Fibroblast of villous mesenchyme (primary cell): ENCODE measurements around the gene BTG2. TPM values are rescaled to one million over a fixed set of nuclear protein-coding genes. Genes with fewer than 3 reads are reported as not detected.
"Not testable (repeated sequence)": the region's sequence is repeated elsewhere in the genome, so short reads cannot be mapped to it uniquely, and the experiment has no call there.

Source experiments
- DNase-seq: peaks from one replicate; pipeline ENCODE4 v3.0.0-alpha.2; 2010; ENCODE audit warnings: low read depth
- H3K4me3 ChIP-seq: 2 replicates; pipeline ENCODE4 v1.5.1; 2011; ENCODE audit warnings: low read depth, mild to moderate bottlenecking, low read length
- CTCF ChIP-seq: IDR thresholded peaks from 2 replicates; pipeline ENCODE4 v1.5.1; 2012; ENCODE audit warnings: low read depth, mild to moderate bottlenecking, low read length; ENCODE audit not compliant: insufficient read depth
- total RNA-seq: library from RNA; depleted of rRNA; stranded (reverse); fragments of >200 nt; gene quantifications from 2 replicates; pipeline ENCODE4 v1.2.3, GENCODE V29; 2012

BTG2 gene
- 6.4 and 13.8 TPM in 2 replicates for total RNA-seq

- H3K4me3 ChIP-seq: peak within 1 kb of the TSS; percentile 91
- DNase-seq: peak; percentile 90
- TF ChIP-seq CTCF: no peak
These were observed at the start of gene BTG2 for GRCh38 chr1:203304919-203305808. TSS of gene BTG2 (plus strand) at chr1:203305519. CDS start at chr1:203305607, 88 bp downstream.

- not testable (repeated sequence) for H3K4me3 ChIP-seq, DNase-seq
These were observed 48.7 kb upstream of the BTG2 start for GRCh38 chr1:203256636-203257035.

- TF ChIP-seq CTCF: no peak
- no peak overlapping the region for H3K4me3 ChIP-seq
- DNase-seq: no peak
These were observed 41.8 kb upstream of the BTG2 start for GRCh38 chr1:203263496-203263895.

GRCh38 chr1:203264052-203264501 is 41.2 kb upstream of the BTG2 start:
- no peak overlapping the region for H3K4me3 ChIP-seq
- DNase-seq: no peak
- TF ChIP-seq CTCF: no peak

- no peak for DNase-seq
- no peak overlapping the region for H3K4me3 ChIP-seq
- no peak for TF ChIP-seq CTCF
These were observed 39.8 kb upstream of the BTG2 start for GRCh38 chr1:203265541-203265940.

GRCh38 chr1:203266140-203266539 is 39.2 kb upstream of the BTG2 start:
- not testable (repeated sequence) for DNase-seq, H3K4me3 ChIP-seq

- peak overlapping the region; percentile 83 for H3K4me3 ChIP-seq
- DNase-seq: peak; percentile 91
- TF ChIP-seq CTCF: peak; percentile 98
These were observed 37.9 kb upstream of the BTG2 start for GRCh38 chr1:203267347-203267846.
